Cardiac muscle cell (in vitro differentiated cells and primary cell): ENCODE results near the gene OR5B17. TPM values are rescaled to one million over a fixed set of nuclear protein-coding genes. Genes with fewer than 3 reads are reported as not detected.

Source experiments
- DNase-seq, 2 donors: peaks; one replicate each; pipeline versions ENCODE4 v3.0.0 to v3.0.0-alpha.2; 2010 to 2017; ENCODE audit warnings: low read depth in 1 of 2, low spot score in 1 of 2
- H3K27ac ChIP-seq: fragments of 200-600 bp; sonication (generic); 2 replicates; pipeline ENCODE4 v1.5.1; 2016
- H3K27me3 ChIP-seq: fragments of 200-600 bp; sonication (generic); 2 replicates; pipeline ENCODE4 v1.6.0; 2016; ENCODE audit warnings: control low read depth
- H3K36me3 ChIP-seq: fragments of 200-600 bp; sonication (generic); 2 replicates; pipeline ENCODE4 v1.5.1; 2016; ENCODE audit warnings: control low read depth
- H3K4me1 ChIP-seq: fragments of 200-600 bp; sonication (generic); 2 replicates; pipeline ENCODE4 v1.8.1; 2017; ENCODE audit warnings: low read depth, mild to moderate bottlenecking, mixed run types
- H3K4me3 ChIP-seq: fragments of 200-600 bp; sonication (generic); 2 replicates; pipeline ENCODE4 v1.5.1; 2016; ENCODE audit warnings: mild to moderate bottlenecking
- H3K9me3 ChIP-seq: fragments of 200-600 bp; sonication (generic); 2 replicates; pipeline ENCODE4 v1.5.1; 2017; ENCODE audit warnings: low read depth, mild to moderate bottlenecking, control low read depth
- polyA plus RNA-seq: library from polyadenylated mRNA; unstranded; fragments of >200 nt; fragmentation: Nextera tagmentation; extraction: Ambion mirVana; gene quantifications from 2 replicates; pipeline ENCODE4 v1.2.1, GENCODE V29; 2016
- total RNA-seq: library from RNA; depleted of rRNA; stranded (reverse); fragments of >200 nt; gene quantifications from 2 replicates; pipeline ENCODE4 v1.2.3, GENCODE V29; 2016
- TF ChIP-seq, protein P1 (sequence below): IDR thresholded peaks from 2 replicates; pipeline ENCODE4 v1.5.1; 2012; ENCODE audit warnings: low read depth, mild to moderate bottlenecking, low read length

Gene OR5B17
- total and polyA plus RNA-seq, 2 experiments from 2014 or later, result not detected

GRCh38 chr11:58391879-58392278 lies 33.0 kb upstream of the OR5B17 start:
- TF ChIP-seq, protein P1, sequence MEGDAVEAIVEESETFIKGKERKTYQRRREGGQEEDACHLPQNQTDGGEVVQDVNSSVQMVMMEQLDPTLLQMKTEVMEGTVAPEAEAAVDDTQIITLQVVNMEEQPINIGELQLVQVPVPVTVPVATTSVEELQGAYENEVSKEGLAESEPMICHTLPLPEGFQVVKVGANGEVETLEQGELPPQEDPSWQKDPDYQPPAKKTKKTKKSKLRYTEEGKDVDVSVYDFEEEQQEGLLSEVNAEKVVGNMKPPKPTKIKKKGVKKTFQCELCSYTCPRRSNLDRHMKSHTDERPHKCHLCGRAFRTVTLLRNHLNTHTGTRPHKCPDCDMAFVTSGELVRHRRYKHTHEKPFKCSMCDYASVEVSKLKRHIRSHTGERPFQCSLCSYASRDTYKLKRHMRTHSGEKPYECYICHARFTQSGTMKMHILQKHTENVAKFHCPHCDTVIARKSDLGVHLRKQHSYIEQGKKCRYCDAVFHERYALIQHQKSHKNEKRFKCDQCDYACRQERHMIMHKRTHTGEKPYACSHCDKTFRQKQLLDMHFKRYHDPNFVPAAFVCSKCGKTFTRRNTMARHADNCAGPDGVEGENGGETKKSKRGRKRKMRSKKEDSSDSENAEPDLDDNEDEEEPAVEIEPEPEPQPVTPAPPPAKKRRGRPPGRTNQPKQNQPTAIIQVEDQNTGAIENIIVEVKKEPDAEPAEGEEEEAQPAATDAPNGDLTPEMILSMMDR, result no peak
- Histone ChIP-seq H3K4me3 (no peak overlapping the region), H3K4me1 (no peaks in the 10 kb centered on the region), H3K36me3 (no peaks in the 10 kb centered on the region), H3K27me3 (no peaks in the 10 kb centered on the region), H3K27ac (no peak overlapping the region), H3K9me3 (no peaks in the 10 kb centered on the region)
- DNase-seq, result no peak

DNA sequence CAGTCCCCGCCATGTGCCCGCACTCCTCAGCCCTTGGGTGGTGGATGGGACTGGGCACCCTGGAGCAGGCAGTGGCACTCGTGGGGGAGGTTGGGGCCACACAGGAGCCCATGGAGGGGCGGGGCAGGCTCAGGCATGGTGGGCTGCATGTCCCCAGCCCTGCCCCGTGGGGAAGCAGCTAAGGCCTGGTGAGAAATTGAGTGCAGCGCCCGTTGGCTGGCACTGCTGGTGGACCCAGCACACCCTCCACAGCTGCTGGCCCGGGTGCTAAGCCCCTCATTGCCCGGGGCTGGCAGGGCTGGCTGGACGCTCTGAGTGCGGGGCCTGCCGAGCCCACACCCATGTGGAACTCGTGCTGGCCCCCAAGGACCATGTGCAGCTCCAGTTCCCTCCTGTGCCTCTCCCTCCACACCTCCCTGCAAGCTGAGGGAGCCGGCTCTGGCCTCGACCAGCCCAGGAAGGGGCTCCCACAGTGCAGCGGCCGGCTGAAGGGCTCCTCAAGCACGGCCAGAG lies 31.7 kb upstream of the OR5B17 start:
- TF ChIP-seq, protein P1, result no peak
- Histone ChIP-seq H3K27me3 (no peaks in the 10 kb centered on the region), H3K9me3 (no peaks in the 10 kb centered on the region), H3K4me3 (no peak overlapping the region), H3K27ac (no peak overlapping the region), H3K36me3 (no peaks in the 10 kb centered on the region), H3K4me1 (no peaks in the 10 kb centered on the region)
- no peak for DNase-seq

DNA sequence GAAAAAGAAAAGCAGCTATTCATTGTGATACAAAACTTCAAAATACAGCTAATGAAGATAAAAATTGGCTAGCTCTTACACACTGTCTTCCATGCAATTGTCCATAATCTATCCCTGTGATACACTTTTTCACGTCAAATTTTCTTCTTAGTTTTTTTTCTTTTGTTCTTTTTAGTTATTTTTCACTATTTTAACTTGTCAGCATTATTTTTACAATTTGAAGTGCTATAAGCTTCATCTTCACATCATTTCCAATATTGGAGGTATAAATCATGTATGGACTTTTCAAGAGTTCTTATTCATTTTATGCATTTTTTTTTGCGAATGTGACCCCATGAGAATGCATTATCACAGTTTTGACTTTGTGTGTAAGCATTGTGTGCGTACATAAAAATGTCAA lies 4.1 kb downstream of the OR5B17 start:
- DNase-seq, result no peak
- TF ChIP-seq, protein P1, result no peak
- no peaks in the 10 kb centered on the region for H3K36me3 ChIP-seq
- no peaks in the 10 kb centered on the region for H3K9me3 ChIP-seq
- no peaks in the 10 kb centered on the region for H3K4me1 ChIP-seq
- no peak overlapping the region for H3K27ac ChIP-seq
- H3K4me3 ChIP-seq, result no peak overlapping the region
- no peaks in the 10 kb centered on the region for H3K27me3 ChIP-seq

- H3K27ac ChIP-seq, result no peak overlapping the region
- no peaks in the 10 kb centered on the region for H3K27me3 ChIP-seq
- no peak overlapping the region for H3K4me3 ChIP-seq
- no peaks in the 10 kb centered on the region for H3K9me3 ChIP-seq
- TF ChIP-seq, protein P1, result no peak
- no peak for DNase-seq
- H3K36me3 ChIP-seq, result no peaks in the 10 kb centered on the region
- no peaks in the 10 kb centered on the region for H3K4me1 ChIP-seq
Observed at GRCh38 chr11:58345204-58345603, 13.7 kb downstream of the OR5B17 start.

- Histone ChIP-seq H3K27me3 (no peaks in the 10 kb centered on the region), H3K9me3 (no peaks in the 10 kb centered on the region), H3K27ac (no peak overlapping the region), H3K4me3 (no peak overlapping the region), H3K36me3 (no peaks in the 10 kb centered on the region), H3K4me1 (no peaks in the 10 kb centered on the region)
- TF ChIP-seq, protein P1, result no peak
- DNase-seq, result peak in 1 of 2 donors; percentile 61
Observed at GRCh38 chr11:58334708-58335107, 24.2 kb downstream of the OR5B17 start.

DNA sequence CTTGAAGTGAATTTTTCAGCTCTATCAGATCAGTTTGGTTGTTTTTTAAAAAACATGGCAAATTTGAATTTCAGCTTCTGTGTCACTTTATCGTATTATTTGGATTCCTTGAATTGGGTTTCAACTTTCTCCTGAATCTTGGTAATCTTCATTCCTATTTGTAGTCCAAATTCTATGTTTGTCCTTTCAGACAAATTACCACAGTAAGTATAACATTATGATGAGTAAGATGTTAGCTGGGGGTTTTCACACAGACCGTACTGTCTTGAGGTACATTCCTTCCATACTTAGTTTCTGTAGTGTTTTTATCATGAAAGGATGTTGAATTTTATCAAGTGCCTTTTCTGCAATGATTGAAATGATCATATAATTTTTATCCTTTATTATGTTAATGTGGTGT lies 28.0 kb downstream of the OR5B17 start:
- no peak overlapping the region for H3K27ac ChIP-seq
- no peaks in the 10 kb centered on the region for H3K27me3 ChIP-seq
- no peaks in the 10 kb centered on the region for H3K36me3 ChIP-seq
- DNase-seq, result peak in 1 of 2 donors; percentile 3
- H3K9me3 ChIP-seq, result no peaks in the 10 kb centered on the region
- TF ChIP-seq, protein P1, result no peak
- no peaks in the 10 kb centered on the region for H3K4me1 ChIP-seq
- no peak overlapping the region for H3K4me3 ChIP-seq
